HG03064 (cell line): Measurements from ENCODE around the gene AP4E1.
"Not testable (repeated sequence)": the region's sequence is repeated elsewhere in the genome, so short reads cannot be mapped to it uniquely, and the experiment has no call there.

Source experiments
- ATAC-seq: cut with Tn5 transposase; IDR thresholded peaks from one replicate; pipeline ENCODE4 v1.9.1; 2021; ENCODE audit warnings: low read depth; ENCODE audit not compliant: unreplicated experiment

Gene AP4E1

GRCh38 chr15:50888054-50888453, 20.4 kb upstream of the AP4E1 start:
- ATAC-seq = no peak

DNA sequence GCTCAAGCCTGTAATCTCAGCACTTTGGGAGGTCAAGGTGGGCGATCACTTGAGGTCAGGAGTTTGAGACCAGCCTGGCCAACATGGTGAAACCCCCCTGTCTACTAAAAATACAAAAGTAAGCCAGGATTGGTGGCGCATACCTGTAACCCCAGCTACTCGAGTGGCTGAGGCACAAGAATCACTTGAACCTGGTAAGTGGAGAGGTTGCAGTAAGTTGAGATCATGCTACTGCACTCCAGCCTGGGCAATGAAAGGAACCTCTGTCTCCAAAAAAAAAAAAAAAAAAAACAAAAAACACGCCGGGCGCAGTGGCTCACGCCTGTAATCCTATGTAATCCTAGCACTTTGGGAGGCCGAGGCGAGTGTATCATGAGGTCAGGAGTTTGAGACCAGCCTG, 18.9 kb upstream of the AP4E1 start:
- ATAC-seq = no peak

GRCh38 chr15:50890751-50891150, 17.7 kb upstream of the AP4E1 start:
- ATAC-seq = no peak

- ATAC-seq = no peak
Measured at GRCh38 chr15:50891159-50891558, 17.3 kb upstream of the AP4E1 start.

DNA sequence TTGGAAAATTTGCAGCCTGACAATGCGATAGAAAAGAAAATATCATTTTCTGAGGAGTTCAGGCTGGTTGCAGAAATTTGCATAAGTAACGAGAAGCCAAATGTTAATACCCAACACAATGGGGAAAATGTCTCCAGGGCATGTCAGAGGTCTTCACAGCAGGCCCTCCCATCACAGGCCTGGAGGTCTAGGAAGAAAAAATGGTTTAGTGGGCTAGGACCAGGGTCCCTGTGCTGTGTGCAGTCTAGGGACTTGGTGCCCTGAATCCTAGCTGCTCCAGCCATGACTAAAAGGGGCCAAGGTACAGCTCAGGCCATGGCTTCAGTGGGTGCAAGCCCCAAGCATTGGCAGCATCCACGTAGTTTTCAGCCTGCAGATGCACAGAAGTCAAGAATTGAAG, 14.5 kb upstream of the AP4E1 start:
- no peak for ATAC-seq

- ATAC-seq = not testable (repeated sequence)
Measured at GRCh38 chr15:50901390-50901789, 7.1 kb upstream of the AP4E1 start.

DNA sequence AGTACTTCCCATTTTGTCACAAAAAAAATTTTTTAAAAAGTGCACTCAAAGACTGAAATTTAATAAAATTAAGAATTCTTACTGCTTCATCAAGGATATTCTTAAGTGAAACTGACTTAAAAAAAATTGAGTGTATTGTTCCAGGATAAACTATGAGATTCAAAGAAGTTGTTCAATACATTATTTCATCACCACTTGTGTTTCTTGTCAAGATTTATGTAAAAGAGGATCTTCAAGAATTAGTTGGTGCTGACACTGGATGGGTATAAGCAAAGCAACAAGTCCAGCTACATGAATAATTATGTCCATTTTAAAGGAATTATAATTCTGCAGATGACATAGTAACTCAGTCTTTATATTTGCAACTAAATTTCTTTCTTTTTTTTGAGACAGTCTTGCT, 4.3 kb upstream of the AP4E1 start:
- no peak for ATAC-seq

DNA sequence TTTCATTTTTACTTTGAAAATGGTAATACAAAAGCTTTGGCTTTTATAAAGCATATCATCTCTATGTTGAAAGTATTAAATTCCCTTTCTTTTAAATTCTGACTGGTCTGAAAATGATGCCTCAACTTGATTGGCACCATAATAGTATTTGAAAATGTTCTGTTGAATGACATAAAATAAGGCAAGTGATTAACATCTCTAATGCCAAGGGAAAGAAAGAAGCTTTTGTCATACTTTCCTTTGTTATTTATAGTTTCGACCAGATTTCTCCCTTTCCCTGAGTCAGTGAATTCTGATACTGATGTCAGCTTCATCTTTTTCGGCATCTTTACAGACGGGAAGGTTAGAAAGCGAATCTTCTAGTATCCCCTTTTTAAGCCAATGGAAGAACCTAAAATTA, 3.4 kb upstream of the AP4E1 start:
- ATAC-seq = no peak

- ATAC-seq = peak; percentile 60
Measured at GRCh38 chr15:50906954-50907600, 1.4 kb upstream of the AP4E1 start.

DNA sequence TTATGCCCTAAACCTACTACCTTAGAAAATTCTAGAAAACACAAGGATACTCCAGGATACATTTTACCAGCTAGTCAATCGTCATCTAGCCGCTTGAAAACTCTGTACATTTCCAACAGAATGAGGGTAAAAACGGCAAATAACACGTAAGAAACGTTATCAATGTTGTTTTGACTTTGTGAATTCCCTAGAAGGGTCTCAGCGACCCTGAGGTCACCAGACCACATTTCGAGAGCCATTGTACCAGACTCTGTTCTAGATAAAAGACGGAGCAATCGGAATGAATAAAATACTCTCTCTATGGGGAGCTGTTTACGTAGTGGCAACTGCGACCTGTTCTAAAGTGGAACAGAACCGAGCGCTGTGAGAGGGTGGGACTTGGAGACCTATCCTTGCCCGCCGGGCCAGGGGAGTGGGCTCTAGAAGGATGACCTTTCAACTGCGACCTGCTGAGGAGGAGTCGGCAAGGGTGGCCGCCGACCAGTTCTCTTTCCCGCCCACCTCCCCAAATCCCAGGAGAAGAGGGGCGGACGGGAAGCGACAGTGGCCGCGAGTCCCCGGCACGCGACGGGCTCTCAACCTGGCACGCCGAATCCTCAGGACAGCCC, 778 bp upstream of the AP4E1 start:
- ATAC-seq = peak; percentile 18

DNA sequence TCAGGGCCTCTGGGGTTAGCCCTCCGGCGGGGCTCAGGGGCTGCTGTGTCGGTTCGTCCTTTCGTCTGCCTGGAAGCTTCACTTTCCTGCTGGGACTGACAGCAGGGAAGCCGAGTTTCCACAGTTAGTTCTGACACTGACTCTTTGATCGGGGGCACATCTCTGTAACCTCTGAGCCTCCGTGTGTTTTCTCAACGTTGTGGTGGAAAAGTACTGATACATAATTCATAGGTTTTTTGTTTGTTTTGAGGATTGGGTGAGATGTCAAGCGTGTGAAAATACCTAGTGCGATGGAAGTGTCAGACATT, 481 bp downstream of the AP4E1 start:
- ATAC-seq = no peak

- not testable (repeated sequence) for ATAC-seq
Measured at GRCh38 chr15:50910426-50910795, 1.9 kb downstream of the AP4E1 start.

- ATAC-seq = no peak
Measured at GRCh38 chr15:50911001-50911400, 2.5 kb downstream of the AP4E1 start.

- ATAC-seq = no peak
Measured at GRCh38 chr15:50911621-50912020, 3.1 kb downstream of the AP4E1 start.

GRCh38 chr15:50916400-50916799, 7.9 kb downstream of the AP4E1 start:
- ATAC-seq = no peak

DNA sequence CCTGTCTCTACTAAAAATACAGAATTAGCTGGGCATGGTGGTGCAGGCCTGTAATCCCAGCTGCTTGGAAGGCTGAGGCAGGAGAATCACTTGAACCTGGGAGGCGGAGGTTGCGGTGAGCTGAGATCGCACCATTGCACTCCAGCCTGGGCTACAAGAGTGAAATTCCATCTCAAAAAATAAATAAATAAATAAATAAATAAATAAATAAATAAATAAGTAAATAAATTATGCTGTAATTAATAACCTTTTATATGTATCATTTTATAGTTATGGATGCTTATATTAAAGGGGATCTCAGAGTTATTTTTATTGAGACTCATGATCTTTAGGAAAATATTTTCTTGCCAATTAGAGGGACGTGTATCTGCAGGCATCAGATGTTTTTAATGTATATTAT, 10.9 kb downstream of the AP4E1 start:
- ATAC-seq = not testable (repeated sequence)

DNA sequence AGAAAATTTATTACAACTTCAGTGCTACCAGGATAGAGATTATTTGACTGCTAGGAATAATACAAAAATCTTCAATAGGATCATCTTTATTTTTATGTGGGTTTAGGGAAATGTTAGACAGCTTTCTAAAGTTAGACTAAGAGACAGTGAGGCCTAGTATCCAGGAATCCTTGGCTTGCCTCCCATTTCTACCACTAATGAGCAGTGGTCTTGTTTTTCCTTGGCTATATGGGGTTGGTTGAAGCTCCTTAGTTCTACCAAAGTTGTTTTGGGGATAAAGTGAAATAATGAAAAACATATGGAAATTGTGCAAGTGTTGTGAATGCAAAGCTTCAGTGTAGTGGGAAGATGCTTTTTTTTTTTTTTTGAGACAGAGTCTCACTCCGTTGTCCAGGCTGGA, 16.8 kb downstream of the AP4E1 start:
- no peak for ATAC-seq

- no peak for ATAC-seq
Measured at GRCh38 chr15:50929062-50929461, 20.6 kb downstream of the AP4E1 start.

- no peak for ATAC-seq
Measured at GRCh38 chr15:50930792-50931191, 22.3 kb downstream of the AP4E1 start.

- no peak for ATAC-seq
Measured at GRCh38 chr15:50933341-50933740, 24.9 kb downstream of the AP4E1 start.

- no peak for ATAC-seq
Measured at GRCh38 chr15:50938525-50938924, 30.0 kb downstream of the AP4E1 start.

- ATAC-seq = no peak
Measured at GRCh38 chr15:50939911-50940310, 31.4 kb downstream of the AP4E1 start.

DNA sequence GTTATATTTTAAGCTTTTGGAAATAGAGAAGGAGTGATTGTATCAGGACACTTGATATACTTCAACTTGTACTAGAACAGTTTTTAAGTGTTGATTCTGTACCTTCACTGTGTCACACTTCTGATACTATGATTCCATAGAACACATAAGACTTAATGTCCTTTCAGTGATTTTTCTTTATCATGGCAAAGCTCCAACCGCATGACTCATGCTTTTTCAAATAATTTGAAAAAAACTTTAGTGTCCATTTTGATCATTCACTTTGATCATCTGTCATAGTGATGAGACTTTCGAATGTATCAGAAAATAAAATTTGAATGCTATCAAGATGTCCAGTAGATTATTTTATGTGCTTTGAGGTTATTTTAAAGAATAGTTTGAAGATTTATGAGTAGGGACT, 32.0 kb downstream of the AP4E1 start:
- ATAC-seq = no peak
